ENCODE results near the gene DPP6.

DNA sequence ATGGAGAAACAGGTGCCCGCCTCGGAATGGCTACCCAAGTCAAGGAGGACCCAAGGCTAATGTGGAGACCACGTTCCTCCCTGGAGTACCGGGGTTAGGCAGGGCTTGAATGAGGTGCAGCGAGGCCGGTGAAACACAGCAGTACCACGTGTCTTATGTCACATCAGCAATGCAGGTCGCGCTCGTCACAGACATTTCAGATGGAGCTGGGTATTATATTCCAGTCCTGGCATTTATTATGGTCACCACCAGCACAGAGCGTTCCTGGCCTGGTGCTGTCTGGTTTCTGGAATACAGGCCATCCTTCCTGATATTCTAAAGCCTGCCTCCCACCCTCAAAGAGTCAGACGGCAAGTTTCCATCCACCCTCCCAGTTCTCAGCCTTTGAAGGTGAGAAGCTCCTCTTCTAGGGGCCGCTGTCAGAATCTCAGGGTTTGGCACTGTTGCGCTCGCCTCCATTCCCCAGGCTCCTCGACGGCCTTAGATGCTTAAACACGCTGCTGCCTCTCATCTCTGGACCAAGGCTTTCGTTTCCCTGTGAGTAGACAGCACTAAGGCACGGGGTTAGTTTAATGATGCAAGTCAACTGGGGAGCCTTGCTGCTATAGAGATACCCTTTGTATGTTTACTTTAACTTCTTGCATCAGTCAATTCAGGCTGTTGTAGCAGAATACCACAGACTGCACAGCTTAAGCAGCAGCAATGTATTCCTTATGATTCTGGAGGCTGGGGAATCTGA lies 377.6 kb downstream of the DPP6 start:
- TF ChIP-seq, protein P1, sequence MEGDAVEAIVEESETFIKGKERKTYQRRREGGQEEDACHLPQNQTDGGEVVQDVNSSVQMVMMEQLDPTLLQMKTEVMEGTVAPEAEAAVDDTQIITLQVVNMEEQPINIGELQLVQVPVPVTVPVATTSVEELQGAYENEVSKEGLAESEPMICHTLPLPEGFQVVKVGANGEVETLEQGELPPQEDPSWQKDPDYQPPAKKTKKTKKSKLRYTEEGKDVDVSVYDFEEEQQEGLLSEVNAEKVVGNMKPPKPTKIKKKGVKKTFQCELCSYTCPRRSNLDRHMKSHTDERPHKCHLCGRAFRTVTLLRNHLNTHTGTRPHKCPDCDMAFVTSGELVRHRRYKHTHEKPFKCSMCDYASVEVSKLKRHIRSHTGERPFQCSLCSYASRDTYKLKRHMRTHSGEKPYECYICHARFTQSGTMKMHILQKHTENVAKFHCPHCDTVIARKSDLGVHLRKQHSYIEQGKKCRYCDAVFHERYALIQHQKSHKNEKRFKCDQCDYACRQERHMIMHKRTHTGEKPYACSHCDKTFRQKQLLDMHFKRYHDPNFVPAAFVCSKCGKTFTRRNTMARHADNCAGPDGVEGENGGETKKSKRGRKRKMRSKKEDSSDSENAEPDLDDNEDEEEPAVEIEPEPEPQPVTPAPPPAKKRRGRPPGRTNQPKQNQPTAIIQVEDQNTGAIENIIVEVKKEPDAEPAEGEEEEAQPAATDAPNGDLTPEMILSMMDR (IDR thresholded peaks at IDR 0.05): no peak
- TF ChIP-seq POLR2A (IDR thresholded peaks at IDR 0.05): no peak

All from ovary (tissue), 3 donors.